OCI-LY7 (cell line): ENCODE data around the gene PPA1.
"Not testable (repeated sequence)": the region's sequence is repeated elsewhere in the genome, so short reads cannot be mapped to it uniquely, and the experiment has no call there.

Experiments used
- EZH2phosphoT487 ChIP-seq: fragments of 200-600 bp; sonication (generic); IDR thresholded peaks from 2 replicates; pipeline ENCODE4 v1.6.1; 2018; ENCODE audit warnings: low read depth, borderline replicate concordance, mild to moderate bottlenecking, mixed run types, antibody characterized with exemption, low read length, moderate library complexity, mixed read lengths
- TF ChIP-seq, protein P1 (sequence below): fragments of 200-600 bp; sonication (generic); conservative IDR thresholded peaks from 2 replicates; pipeline ENCODE4 v1.5.1; 2014; ENCODE audit warnings: mild to moderate bottlenecking, antibody characterized with exemption, low read length, moderate library complexity, mixed read lengths

- TF ChIP-seq, protein P1, sequence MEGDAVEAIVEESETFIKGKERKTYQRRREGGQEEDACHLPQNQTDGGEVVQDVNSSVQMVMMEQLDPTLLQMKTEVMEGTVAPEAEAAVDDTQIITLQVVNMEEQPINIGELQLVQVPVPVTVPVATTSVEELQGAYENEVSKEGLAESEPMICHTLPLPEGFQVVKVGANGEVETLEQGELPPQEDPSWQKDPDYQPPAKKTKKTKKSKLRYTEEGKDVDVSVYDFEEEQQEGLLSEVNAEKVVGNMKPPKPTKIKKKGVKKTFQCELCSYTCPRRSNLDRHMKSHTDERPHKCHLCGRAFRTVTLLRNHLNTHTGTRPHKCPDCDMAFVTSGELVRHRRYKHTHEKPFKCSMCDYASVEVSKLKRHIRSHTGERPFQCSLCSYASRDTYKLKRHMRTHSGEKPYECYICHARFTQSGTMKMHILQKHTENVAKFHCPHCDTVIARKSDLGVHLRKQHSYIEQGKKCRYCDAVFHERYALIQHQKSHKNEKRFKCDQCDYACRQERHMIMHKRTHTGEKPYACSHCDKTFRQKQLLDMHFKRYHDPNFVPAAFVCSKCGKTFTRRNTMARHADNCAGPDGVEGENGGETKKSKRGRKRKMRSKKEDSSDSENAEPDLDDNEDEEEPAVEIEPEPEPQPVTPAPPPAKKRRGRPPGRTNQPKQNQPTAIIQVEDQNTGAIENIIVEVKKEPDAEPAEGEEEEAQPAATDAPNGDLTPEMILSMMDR = not testable (repeated sequence)
- not testable (repeated sequence) for TF ChIP-seq EZH2phosphoT487
Observed at GRCh38 chr10:70239077-70239976, 6.1 kb upstream of the PPA1 start.
